Measurements from ENCODE around the gene POLR3A.
"Not testable (repeated sequence)": the region's sequence is repeated elsewhere in the genome, so short reads cannot be mapped to it uniquely, and the experiment has no call there.

Gene POLR3A

DNA sequence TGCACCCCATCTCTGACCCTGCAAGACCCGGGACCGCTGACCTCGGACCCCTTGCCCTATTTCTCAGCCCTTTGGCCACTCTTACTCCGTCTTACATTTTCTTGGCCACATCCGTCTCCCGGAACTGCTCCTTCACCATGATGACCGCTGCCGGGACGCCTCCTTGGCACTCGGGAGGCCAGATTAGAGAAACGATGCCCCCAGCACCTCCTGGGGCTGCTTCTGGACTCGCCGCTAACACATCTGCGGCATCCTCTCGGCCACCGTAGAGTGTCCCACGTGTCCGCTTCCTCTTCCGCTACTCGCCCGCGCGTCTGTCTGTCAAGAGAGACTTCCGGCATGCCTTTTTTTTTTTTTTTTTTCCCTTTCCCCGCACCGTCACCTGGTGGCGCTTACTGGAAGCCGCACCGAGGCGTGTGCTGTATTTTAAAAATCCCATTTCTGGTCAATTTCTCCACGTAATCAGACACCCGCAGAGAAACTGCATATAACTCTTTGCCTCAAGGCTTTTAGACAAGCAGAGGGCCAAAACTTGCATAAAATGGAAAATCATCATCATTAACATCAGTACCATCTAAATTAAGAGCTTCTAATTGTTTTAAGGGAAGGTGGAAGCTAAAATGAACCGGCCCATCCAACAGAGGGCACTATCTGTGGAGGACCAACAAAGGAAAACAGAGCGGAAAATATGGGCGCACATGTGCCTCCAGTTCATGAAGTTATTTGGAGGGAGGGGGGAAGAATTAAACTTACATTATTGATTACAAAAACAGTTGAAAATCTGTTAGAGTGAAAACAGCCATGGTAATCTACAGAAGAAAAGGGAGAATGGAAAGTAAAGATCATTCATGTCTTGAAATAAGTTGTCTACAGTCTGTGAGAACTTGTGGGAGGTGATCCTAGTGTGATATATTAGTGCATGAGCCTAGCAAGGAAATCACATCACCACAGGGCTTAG is at the start of gene POLR3A:
Gene POLR3A, minus strand, starts transcription at position 247 of the 958 bp plus-strand sequence. Its CDS starts 108 bp downstream, at position 139.
- H3K36me3 ChIP-seq, result peaks cover 38% of the 10 kb centered on the region
- peak within 1 kb of the TSS; percentile 74 for H3K27ac ChIP-seq
- peak; percentile 97 for DNase-seq
- peak within 1 kb of the TSS; percentile 100 for H3K4me3 ChIP-seq (ENCODE audit: low read depth, low read length)
- H3K27me3 ChIP-seq (ENCODE audit: insufficient read depth, low read depth, severe bottlenecking), result no peaks in the 10 kb centered on the region
- H3K9me3 ChIP-seq (ENCODE audit: severe bottlenecking), result no peaks in the 10 kb centered on the region
- TF ChIP-seq, protein P1, sequence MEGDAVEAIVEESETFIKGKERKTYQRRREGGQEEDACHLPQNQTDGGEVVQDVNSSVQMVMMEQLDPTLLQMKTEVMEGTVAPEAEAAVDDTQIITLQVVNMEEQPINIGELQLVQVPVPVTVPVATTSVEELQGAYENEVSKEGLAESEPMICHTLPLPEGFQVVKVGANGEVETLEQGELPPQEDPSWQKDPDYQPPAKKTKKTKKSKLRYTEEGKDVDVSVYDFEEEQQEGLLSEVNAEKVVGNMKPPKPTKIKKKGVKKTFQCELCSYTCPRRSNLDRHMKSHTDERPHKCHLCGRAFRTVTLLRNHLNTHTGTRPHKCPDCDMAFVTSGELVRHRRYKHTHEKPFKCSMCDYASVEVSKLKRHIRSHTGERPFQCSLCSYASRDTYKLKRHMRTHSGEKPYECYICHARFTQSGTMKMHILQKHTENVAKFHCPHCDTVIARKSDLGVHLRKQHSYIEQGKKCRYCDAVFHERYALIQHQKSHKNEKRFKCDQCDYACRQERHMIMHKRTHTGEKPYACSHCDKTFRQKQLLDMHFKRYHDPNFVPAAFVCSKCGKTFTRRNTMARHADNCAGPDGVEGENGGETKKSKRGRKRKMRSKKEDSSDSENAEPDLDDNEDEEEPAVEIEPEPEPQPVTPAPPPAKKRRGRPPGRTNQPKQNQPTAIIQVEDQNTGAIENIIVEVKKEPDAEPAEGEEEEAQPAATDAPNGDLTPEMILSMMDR (IDR thresholded peaks at IDR 0.05; ENCODE audit: low read depth, low read length), result peak; percentile 42

DNA sequence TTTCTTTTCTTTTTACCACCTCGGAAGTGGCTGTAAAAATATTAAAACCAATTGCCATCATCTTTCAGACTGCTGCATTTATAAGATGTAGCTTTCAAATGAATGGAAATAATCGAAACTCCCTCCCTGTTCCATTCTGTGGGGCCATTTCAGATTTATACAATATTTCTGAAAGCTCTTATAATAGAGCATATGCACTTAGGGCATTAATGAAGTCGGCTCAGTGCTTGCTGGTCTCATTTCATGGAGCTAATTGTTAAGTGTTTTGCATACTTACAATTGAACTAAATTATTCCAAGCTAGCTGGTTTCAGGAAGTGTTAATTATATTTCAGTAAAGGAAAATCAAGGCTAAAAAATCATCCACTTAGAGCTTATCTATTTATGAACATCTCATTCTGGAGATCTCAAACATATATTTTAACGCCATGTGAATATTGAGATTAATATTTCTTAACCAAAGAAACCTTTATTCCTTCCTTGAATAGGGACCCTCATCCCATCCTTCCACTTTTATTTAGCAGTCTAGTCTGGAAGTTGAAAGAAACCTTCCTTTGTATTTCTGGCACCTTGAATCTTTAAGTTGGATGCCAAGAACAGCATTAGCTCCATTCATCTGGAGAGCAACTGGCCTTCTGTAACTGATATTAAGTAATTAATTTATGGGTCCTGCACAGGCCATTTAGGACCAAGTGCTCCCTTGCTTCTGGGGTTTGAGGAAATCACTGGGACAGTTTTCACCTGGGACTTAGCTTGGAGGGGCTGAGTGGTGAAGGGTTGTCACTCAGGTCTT is 49.4 kb upstream of the POLR3A start:
- H3K36me3 ChIP-seq, result no peaks in the 10 kb centered on the region
- no peak overlapping the region for H3K4me3 ChIP-seq (ENCODE audit: low read depth, low read length)
- H3K27ac ChIP-seq, result no peak overlapping the region
- no peak for DNase-seq
- TF ChIP-seq, protein P1 (IDR thresholded peaks at IDR 0.05; ENCODE audit: low read depth, low read length), result no peak
- no peaks in the 10 kb centered on the region for H3K9me3 ChIP-seq (ENCODE audit: severe bottlenecking)
- no peaks in the 10 kb centered on the region for H3K27me3 ChIP-seq (ENCODE audit: insufficient read depth, low read depth, severe bottlenecking)

DNA sequence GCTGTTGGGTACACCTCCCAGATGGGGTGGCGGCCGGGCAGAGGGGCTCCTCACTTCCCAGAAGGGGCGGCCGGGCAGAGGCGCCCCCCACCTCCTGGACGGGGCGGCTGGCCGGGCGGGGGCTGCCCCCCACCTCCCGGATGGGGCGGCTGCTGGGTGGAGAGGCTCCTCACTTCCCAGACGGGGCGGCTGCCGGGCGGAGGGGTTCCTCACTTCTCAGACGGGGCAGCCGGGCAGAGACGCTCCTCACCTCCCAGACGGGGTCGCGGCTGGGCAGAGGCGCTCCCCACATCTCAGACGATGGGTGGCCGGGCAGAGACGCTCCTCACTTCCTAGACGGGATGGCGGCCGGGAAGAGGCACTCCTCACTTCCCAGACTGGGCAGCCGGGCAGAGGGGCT is 46.5 kb upstream of the POLR3A start:
- DNase-seq; H3K9me3 ChIP-seq (ENCODE audit: severe bottlenecking); H3K36me3 ChIP-seq; H3K4me3 ChIP-seq (ENCODE audit: low read depth, low read length); H3K27ac ChIP-seq; H3K27me3 ChIP-seq (ENCODE audit: insufficient read depth, low read depth, severe bottlenecking): not testable (repeated sequence)

DNA sequence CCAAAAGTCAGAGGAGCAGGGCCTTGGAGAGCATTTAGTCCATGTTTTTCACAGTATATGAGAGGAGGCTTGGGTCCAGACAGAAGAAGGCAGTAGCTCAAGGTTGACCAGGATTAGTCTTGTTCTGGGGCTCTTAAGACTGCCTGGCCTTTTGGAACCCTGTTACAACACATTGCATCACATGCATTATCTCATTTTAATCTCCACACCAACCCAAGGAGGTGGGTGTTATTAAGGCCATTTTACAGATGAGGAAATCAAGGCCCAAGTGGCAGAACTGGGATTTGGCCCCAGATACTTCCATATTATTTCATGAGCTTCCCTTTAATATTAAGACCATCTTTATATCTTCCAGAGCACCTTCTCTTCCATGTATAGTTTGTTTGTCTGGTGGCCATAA is 43.2 kb upstream of the POLR3A start:
- no peak for DNase-seq
- Histone ChIP-seq H3K9me3 (ENCODE audit: severe bottlenecking) (no peaks in the 10 kb centered on the region), H3K27ac (no peak overlapping the region), H3K36me3 (no peaks in the 10 kb centered on the region), H3K4me3 (ENCODE audit: low read depth, low read length) (no peak overlapping the region), H3K27me3 (ENCODE audit: insufficient read depth, low read depth, severe bottlenecking) (no peaks in the 10 kb centered on the region)
- TF ChIP-seq, protein P1 (IDR thresholded peaks at IDR 0.05; ENCODE audit: low read depth, low read length), result no peak

DNA sequence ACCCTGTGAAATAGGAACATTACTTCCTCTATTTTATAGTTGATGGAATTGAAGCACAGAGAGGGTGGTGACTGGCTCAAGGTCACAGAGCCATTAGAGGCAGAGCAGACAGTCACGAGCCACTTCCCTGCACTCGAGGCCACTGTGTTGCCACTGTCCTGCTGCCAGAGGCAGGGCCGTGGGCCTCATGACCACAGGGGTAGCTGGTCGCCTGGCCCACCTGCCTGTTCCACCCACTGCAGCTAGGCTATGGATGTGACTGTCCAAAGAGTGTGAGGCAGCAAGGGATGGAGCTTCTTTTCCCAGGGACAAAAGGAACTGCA is 42.5 kb upstream of the POLR3A start:
- Histone ChIP-seq H3K36me3 (no peaks in the 10 kb centered on the region), H3K4me3 (ENCODE audit: low read depth, low read length) (no peak overlapping the region), H3K9me3 (ENCODE audit: severe bottlenecking) (no peaks in the 10 kb centered on the region), H3K27me3 (ENCODE audit: insufficient read depth, low read depth, severe bottlenecking) (no peaks in the 10 kb centered on the region), H3K27ac (no peak overlapping the region)
- TF ChIP-seq, protein P1 (IDR thresholded peaks at IDR 0.05; ENCODE audit: low read depth, low read length), result no peak
- no peak for DNase-seq

All from WERI-Rb-1 (cell line).